Endothelial cell of hepatic sinusoid (primary cell): ENCODE data around the gene TUBGCP6.

Experiments used
- in situ Hi-C: cut with HindIII; loops from 2 replicates; pipeline ENCODE4 v1.10.0; 2017; ENCODE audit warnings: low sequenced_read_pairs

The TUBGCP6 gene

DNA sequence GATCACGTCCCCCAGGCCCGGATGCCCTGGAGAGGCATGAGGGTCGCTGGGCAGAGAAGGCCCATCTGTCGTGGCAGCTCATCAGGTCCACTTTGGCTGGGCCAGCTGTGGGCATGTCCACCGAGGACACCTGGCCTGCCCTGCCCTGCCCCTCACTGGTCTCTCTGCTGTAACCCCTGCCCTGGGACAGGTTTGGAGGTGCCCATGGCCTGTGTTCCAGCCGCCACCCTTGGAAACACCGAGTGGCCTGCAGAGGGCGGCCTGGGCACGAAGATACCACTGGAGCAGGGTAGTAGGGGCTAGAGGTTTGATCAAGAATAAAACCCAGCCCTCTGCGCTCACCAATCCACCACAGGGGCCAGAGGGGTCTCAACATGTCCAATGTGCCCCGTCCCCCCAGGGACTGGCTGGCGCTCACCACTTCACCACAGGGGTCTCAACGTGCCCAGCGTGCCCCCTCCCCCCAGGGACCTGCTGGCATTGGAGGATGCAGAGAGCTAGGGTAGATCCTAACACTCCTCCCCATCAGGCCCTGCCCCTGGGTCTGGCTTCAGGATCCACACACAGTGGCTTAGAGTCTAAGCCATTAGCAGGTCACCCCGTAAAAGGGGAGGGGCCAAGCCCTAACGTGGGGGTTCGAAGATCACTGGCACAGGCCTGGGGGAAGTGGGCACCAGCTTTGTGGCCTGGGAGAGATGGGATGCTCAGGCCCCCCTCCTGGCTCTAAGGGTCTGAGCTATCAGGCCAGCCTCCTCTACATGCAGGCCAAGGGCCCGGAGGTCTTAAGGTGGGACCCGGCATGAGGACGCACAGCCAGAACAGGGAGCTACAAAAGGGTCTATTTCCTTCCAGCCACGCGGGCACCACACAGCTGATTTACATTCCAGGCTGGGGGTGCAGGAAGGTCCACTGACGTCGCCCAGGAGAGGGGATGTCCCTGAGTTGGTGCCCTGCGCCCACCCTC is 7.5 kb upstream of the TUBGCP6 start:
- in situ Hi-C loops: no loop called here

DNA sequence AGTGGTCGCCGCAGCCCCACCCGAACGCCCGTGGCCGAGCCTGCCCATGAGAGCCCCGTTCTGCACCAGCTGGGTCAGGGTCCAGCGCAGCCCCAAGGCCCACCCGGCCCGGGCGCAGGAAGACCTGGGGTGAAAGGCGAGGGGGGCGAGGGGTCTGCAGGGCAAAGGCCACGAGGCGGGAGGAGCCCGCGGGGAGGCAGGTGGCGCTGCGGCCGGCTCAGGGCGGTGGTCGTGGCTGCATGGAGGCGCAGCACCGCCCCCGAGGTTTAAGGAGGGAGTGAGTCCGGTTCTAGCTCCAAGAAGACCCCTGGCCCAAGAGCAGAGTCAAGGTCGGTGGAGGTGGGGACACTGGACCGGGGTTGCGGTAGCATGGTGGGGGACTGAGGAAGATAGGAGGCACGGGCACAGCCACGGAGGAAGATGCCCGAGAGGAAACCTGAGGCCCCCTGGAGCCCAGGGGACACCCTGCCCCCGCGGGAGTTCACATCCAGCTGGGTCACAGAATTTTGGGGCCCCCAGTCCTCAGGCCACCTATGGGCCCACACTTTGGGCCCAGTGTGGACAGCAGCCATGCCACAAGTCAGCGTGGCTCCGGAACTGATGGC is 6.8 kb upstream of the TUBGCP6 start:
- in situ Hi-C loops: no loop called here

GRCh38 chr22:50250555-50251476 is 6.0 kb upstream of the TUBGCP6 start, which contains the start of gene HDAC10:
TSS of gene HDAC10 (minus strand) at chr22:50251265. CDS start at chr22:50251032, 233 bp downstream.
- in situ Hi-C loops: no loop called here

DNA sequence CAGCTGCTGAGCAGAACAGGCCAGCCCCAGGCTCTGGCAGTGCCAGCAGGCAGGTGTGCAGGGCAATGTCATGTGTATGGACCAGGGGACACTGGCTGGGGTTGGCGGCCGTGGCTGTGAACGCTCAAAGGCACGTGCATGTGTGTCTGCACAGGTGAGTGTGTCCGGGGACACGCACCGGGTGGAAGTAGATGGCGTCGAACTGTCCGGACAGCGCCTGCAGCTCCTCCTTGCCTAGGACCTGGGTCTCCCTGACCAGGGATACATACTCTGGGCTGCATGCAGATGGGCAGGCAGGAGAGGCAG is 5.4 kb upstream of the TUBGCP6 start:
- in situ Hi-C loops: no loop called here

DNA sequence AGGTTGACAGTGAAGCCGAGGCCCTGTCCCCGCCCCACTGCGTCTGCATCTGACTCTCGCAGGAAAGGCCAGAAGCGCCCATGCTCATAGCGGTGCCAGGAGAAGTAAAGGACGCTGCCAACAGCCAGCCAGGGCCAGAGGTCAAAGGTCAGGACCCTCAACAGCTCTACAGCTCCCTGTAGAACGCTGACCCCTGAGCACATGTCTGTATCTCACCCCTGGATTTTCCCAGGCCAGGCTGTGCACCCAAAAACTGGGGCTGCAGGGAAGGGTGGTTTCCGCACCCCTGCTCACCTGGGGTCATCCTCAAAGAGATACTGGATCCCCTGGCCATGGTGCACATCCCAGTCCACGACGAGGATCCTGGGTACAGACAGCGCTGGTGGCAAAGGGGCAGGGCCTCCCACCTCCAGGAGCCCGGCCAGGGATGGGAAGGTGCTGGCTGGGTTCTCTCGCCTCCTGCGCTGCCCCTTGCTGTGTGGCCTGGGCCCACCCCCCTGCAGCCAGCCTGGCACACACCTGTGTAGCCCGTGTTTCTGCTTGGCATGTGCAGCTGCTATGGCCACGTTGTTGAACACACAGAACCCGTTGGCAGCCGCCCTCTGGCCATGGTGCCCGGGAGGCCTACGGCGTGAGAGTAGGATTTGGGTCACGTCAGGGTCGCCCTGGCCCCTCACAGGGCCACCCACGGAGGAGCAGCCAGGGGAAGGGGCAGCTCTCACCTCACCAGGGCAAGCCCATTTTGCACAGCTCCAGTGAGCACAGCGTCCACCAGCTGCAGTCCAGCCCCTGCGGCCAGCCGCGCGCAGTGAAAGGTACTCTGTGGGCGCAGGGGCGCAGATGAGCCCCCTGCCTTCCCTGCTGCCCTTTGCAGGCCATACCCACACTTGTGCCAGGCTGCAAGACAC is 4.8 kb upstream of the TUBGCP6 start:
- in situ Hi-C loops: no loop called here

- in situ Hi-C loops: no loop called here
Observed at GRCh38 chr22:50248196-50249081, 3.6 kb upstream of the TUBGCP6 start.

DNA sequence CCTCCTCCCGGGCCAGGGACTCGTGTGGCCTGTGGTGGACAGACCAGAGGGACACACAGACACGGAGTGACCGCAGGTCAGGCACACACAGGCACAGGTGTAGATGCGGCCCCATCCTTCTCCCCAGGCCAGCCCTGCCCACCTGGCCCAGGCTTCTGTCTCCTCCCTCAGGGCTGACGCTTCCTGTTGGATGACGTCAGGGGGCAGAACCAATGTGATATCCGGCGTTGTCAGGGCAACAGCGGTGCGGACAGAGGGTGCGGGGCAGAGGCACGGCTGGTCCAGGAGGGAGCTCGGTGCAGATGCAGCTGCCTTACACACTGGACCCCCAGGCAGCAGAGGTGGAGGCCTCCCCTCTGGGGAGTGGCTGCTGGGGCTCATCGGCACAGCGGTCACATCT is 2.9 kb upstream of the TUBGCP6 start:
- in situ Hi-C loops: no loop called here

- in situ Hi-C loops: no loop called here
Observed at GRCh38 chr22:50246242-50247175, 1.7 kb upstream of the TUBGCP6 start.

DNA sequence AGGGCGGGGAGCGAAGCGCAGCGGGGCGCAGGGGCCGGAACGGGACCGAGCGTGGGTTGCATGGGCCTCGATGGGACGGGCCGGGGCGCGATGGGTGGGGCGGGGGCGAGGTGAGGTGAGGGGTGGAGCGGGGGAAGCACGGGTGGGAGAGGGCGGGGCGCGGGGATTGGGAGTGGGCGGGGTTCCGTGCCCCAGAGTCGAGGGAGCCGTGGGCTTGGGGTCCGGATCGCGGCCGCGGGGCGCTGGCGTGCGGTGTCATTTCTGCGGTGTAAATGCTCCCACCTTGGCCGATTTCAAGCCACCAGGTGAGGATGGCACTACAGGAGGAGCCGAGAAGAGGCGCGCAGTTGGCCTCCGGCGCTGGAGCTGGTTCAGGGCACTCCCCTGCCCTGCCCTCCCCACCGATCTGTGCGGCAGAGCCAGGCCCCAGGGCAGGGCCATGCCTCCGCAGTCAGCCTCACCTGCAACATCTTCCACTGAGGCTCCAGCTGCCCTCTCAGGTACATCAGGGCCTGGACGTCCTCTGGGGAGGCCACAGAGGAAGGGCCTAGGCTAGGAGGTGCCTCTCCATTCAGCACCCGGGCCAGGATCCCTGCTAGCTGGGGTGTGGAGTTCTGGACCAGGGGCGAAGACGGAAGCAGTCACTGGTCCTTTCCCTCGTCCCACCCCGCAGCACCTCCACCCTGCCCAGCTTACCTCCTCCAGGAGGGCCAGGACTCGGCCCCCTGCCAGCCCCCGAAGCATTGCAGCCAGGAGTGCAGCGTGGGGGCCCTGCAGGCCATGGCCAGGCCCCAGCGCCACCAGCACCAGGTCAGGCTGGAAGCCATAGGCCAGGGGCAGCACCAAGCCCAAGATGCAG is 620 bp upstream of the TUBGCP6 start:
- in situ Hi-C loops: no loop called here

DNA sequence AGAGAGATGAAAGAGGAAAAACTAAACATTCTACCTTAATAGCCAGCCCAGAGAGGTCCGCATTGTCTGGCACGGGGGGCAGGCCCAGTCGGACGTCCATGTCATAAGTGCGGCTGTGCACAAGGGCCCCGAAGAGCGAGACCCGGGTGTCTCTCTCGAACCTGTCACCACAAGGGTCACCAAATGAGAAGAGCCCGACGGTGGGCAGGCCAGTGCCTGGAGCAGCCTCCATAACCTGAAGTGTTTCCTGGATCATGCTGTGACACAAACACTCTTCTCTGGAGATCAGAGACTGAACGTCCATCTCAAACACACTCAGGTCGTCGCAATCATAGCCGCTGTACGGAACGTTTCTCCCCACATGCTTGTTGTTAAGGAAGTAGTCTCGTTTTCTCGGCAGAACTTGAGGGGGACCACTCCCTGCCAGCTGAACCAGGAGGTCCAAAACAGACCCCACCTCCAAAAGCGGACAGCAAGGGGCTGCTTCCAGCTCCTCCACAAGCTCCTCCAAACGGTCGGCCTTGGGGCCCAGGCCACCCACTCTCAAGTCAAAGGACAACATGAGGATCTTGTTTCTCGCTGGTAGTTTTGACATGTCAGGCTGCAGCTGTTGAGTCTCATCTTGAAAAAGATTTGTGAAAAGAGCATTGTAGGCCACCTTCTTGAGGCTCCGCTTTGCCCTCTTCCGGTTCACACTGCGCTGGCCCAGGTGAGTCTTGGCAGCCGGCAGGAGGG is 971 bp downstream of the TUBGCP6 start:
- in situ Hi-C loops: no loop called here

DNA sequence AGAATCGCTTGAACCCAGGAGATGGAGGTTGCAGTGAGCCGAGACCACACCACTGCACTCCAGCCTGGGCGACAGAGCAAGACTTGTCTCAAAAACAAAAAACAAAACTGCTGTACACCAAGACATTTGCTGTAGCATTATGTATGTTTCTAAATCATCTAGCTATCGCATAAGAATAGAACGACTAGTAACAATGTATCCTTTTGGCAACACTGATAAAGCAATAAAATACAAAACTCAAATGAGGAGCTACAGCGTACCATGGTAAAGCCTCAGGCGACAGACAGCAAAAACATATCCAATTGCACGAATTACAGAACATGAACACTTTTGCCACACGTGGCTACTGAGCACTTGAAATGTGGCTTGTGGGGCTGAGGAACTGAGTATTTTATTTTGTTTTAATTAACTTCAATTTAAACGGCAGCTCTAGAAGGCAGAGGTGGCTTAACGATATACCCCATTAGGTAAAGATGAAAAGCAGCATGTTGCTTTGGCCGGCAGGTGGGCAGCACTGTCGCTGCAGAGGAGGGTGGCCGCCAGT is 2.3 kb downstream of the TUBGCP6 start:
- in situ Hi-C loops: no loop called here

DNA sequence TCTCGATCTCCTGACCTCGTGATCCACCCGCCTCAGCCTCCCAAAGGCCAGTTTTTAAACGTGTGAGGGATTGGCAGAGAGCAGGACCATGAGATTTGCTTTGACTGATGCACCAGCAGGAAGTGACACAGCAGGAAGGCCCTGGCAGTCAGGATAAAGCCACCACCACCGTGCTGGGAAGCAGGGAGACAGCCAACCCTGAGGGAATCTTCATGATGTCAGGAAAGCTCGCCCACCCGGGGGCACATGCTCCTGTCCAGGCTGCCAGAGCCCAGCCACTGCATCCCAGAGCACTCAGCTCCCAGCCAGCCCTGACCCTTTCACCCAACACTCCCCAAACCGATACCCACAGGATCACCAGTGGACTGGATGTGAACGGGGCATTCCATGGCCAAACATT is 6.1 kb downstream of the TUBGCP6 start:
- in situ Hi-C loops: no loop called here

DNA sequence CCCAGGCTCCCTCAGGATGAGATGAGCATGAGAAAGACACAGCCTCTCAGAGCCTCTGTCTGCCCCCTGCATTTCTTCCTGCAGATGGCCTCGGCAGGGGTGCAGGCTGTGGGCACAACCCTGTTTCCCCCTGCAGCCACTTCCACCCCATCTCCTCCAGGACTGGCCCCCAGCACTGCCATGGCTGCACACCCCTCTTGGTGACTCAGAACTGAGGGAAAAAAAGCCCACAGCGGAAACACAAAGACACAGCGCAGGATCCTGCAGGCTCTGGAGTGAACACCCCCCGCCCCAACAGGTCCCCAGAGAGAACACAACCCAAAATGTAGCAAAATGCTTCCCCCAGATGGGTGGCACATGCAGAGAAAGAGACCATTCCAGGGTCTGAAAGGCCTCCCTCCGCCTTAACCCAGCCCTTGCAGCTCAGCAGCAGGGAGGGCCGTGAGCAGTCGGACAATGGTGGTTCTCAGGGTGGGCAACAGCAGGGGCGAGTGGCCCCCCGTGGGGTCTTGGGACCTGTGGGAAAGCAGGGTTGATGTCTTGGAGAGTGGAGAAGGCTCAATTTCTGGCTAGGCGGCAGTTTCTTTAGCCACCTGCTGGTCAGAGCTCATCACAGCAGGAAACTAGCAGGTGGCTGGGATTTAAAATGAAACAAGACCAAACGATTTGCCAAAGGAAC is 8.0 kb downstream of the TUBGCP6 start:
- in situ Hi-C loops: no loop called here

- in situ Hi-C loops: no loop called here
Observed at GRCh38 chr22:50233223-50233622, 11.6 kb downstream of the TUBGCP6 start.

GRCh38 chr22:50232481-50233151 is 12.2 kb downstream of the TUBGCP6 start:
- in situ Hi-C loops: no loop called here
